K562 (cell line): ENCODE measurements around the gene SLC20A1. TPM values are rescaled to one million over a fixed set of nuclear protein-coding genes. Genes with fewer than 3 reads are reported as not detected.

Experiments
- ATAC-seq: fragments of 200-7000 bp; cut with Tn5 transposase; 3 replicates; pipeline ENCODE4 v1.9.1; 2020; ENCODE audit warnings: moderate library complexity
- BruUV-seq: library from RNA; stranded (reverse); fragments of 400-500 nt; replicated peaks from 2 replicates; lab custom pipeline; 2021; lab: Mats Ljungman, UMichigan
- CTCF ChIA-PET: fragments of 300-600 bp; formaldehyde crosslinking; extraction: SDS; loops from one replicate; lab custom pipeline; 2021; ENCODE audit warnings: low intra/inter-chr PET ratio; lab: Yijun Ruan, JAX
- POLR2A ChIA-PET: fragments of 300-600, 350-650 bp; sonication (Branson Sonifier 250); formaldehyde crosslinking; extraction: SDS; loops from one replicate; lab custom pipeline; 2021; ENCODE audit warnings: antibody characterized with exemption, inconsistent platforms; lab: Yijun Ruan, JAX
- DNase-seq, 4 experiments: peaks; one replicate each; pipeline versions ENCODE4 v3.0.0 to v3.0.0-alpha.2; 2011 to 2018; ENCODE audit warnings: low spot score in 3 of 4, mixed read lengths in 3 of 4; ENCODE audit errors: extremely low read depth in 1 of 4
- FAIRE-seq: peaks from 2 replicates; lab custom pipeline; 2011; peaks lifted over from hg19 to GRCh38; lab: Jason Lieb, UNC
- H2AFZ ChIP-seq: 2 replicates; pipeline ENCODE4 v1.6.0; 2011; ENCODE audit warnings: low read depth, low read length, control low read depth, inconsistent platforms
- H3K27ac ChIP-seq: fragments of 200-600 bp; 3 replicates; pipeline ENCODE4 v1.8.0; 2011; ENCODE audit warnings: low read depth, mild to moderate bottlenecking, control low read depth, inconsistent platforms, low read length, moderate library complexity, mixed read lengths; ENCODE audit errors: extremely low read depth
- H3K27me3 ChIP-seq, 2 experiments: fragments of 300-600 bp in 1 of 2; 2 replicates in 1 of 2; 3 replicates in 1 of 2; pipeline versions ENCODE4 v1.6.0 to v1.8.0; 2011; ENCODE audit warnings: inconsistent platforms in 2 of 2, low read length in 2 of 2, mild to moderate bottlenecking in 1 of 2, mixed read lengths in 1 of 2, moderate library complexity in 1 of 2; ENCODE audit not compliant: control insufficient read depth in 2 of 2, insufficient read depth in 2 of 2
- H3K36me3 ChIP-seq: fragments of 300-600 bp; 3 replicates; pipeline ENCODE4 v1.8.0; 2011; ENCODE audit warnings: mild to moderate bottlenecking, low read length, inconsistent platforms; ENCODE audit not compliant: control insufficient read depth, insufficient read depth
- H3K4me1 ChIP-seq, 2 experiments: fragments of 200-600 bp in 1 of 2; replicated peaks in 1 of 2; 2 replicates in 1 of 2; 3 replicates in 1 of 2; pipeline versions ENCODE4 v1.5.1 to v1.8.0; 2011; ENCODE audit warnings: inconsistent platforms in 2 of 2, low read length in 2 of 2, mild to moderate bottlenecking in 1 of 2, mixed read lengths in 1 of 2, moderate library complexity in 1 of 2; ENCODE audit not compliant: control insufficient read depth in 2 of 2, insufficient read depth in 2 of 2
- H3K4me2 ChIP-seq: 2 replicates; pipeline ENCODE4 v1.6.1; 2011; ENCODE audit warnings: low read length, control low read depth, inconsistent platforms, mixed read lengths; ENCODE audit not compliant: insufficient read depth
- H3K4me3 ChIP-seq: fragments of 200-600 bp; sonication (generic), shearing (Covaris generic); 2 replicates; pipeline ENCODE4 v1.5.1; 2016; ENCODE audit warnings: control low read depth, inconsistent platforms
- H3K79me2 ChIP-seq: fragments of 200-600 bp; 3 replicates; pipeline ENCODE4 v1.8.0; 2011; ENCODE audit warnings: low read length, inconsistent platforms; ENCODE audit not compliant: control insufficient read depth, insufficient read depth
- H3K9ac ChIP-seq, 2 experiments: 2 replicates each; pipeline versions ENCODE4 v1.6.0 to v1.6.1; 2011; ENCODE audit warnings: low read depth in 2 of 2, low read length in 2 of 2, control low read depth in 1 of 2, inconsistent platforms in 1 of 2, mild to moderate bottlenecking in 1 of 2, mixed read lengths in 1 of 2; ENCODE audit not compliant: insufficient read depth in 1 of 2
- H3K9me1 ChIP-seq: one replicate; pipeline ENCODE4 v1.6.0; 2011; ENCODE audit warnings: inconsistent platforms, mild to moderate bottlenecking, low read length, moderate library complexity; ENCODE audit not compliant: control insufficient read depth, insufficient read depth
- H3K9me3 ChIP-seq: replicated peaks from 2 replicates; pipeline ENCODE4 v1.5.1; 2011; ENCODE audit warnings: low read depth, low read length, inconsistent platforms; ENCODE audit not compliant: control insufficient read depth, insufficient read depth
- H4K20me1 ChIP-seq: replicated peaks from 2 replicates; pipeline ENCODE4 v1.6.1; 2011; ENCODE audit warnings: low read length, inconsistent platforms, mixed read lengths; ENCODE audit not compliant: control insufficient read depth, insufficient read depth
- CBFA2T3 ChIP-seq: fragments of 450-650 bp; IDR thresholded peaks from 2 replicates; pipeline ENCODE4 v1.6.1; 2017
- DPF2 ChIP-seq: fragments of 450-650 bp; IDR thresholded peaks from 2 replicates; pipeline ENCODE4 v1.6.1; 2016
- EP400 ChIP-seq: fragments of 450-650 bp; IDR thresholded peaks from 2 replicates; pipeline ENCODE4 v1.6.1; 2017; ENCODE audit warnings: antibody characterized with exemption, mild to moderate bottlenecking, moderate library complexity
- GTF2E2 ChIP-seq: fragments of 200-800 bp; sonication (Bioruptor generic); IDR thresholded peaks from 2 replicates; pipeline ENCODE4 v1.6.1; 2016; ENCODE audit warnings: missing genetic modification characterization, missing compliant biosample characterization
- HMGN3 ChIP-seq: IDR thresholded peaks from 2 replicates; pipeline ENCODE4 v1.6.1; 2011; ENCODE audit warnings: borderline replicate concordance, low read depth, mild to moderate bottlenecking, mixed read lengths, low read length; ENCODE audit not compliant: insufficient read length; ENCODE audit errors: extremely low read depth
- KDM5B ChIP-seq: fragments of 200-600 bp; sonication (generic); IDR thresholded peaks from 2 replicates; pipeline ENCODE4 v1.6.1; 2012; ENCODE audit warnings: low read depth, mild to moderate bottlenecking, moderate library complexity, low read length, control low read depth, inconsistent platforms; ENCODE audit not compliant: insufficient replicate concordance
- L3MBTL2 ChIP-seq: fragments of 450-650 bp; IDR thresholded peaks from 2 replicates; pipeline ENCODE4 v1.6.1; 2016; ENCODE audit warnings: mild to moderate bottlenecking, moderate library complexity
- PRMT5 ChIP-seq: sonication (generic); formaldehyde crosslinking; IDR thresholded peaks from 2 replicates; pipeline ENCODE4 v1.5.0; 2020; ENCODE audit warnings: missing genetic modification reagents
- RNF2 ChIP-seq: sonication (generic); IDR thresholded peaks from 2 replicates; pipeline ENCODE4 v1.6.1; 2016
- SMARCB1 ChIP-seq: IDR thresholded peaks from 2 replicates; pipeline ENCODE4 v1.6.1; 2011; ENCODE audit warnings: improper control_type of control experiment, low read depth; ENCODE audit not compliant: insufficient read length
- SNIP1 ChIP-seq: fragments of 450-650 bp; IDR thresholded peaks from 2 replicates; pipeline ENCODE4 v1.7.1; 2017; ENCODE audit warnings: low read depth, mild to moderate bottlenecking
- STAG1 ChIP-seq: sonication (generic); formaldehyde crosslinking; IDR thresholded peaks from 2 replicates; pipeline ENCODE4 v1.5.0; 2020; ENCODE audit warnings: missing genetic modification reagents, borderline replicate concordance
- YY1 ChIP-seq, 3 experiments: IDR thresholded peaks; 2 replicates each; pipeline ENCODE4 v1.6.1; 2011; ENCODE audit warnings: low read length in 2 of 3, mild to moderate bottlenecking in 2 of 3, moderate library complexity in 2 of 3, borderline replicate concordance in 1 of 3, control low read depth in 1 of 3, low read depth in 1 of 3; ENCODE audit not compliant: insufficient read depth in 3 of 3, insufficient replicate concordance in 2 of 3, control insufficient read depth in 1 of 3, insufficient read length in 1 of 3; ENCODE audit errors: extremely low read depth in 1 of 3
- ZKSCAN3 ChIP-seq: fragments of 250-450 bp; sonication (Bioruptor Pico); IDR thresholded peaks from 2 replicates; pipeline ENCODE4 v1.4.0; 2020
- ZNF133 ChIP-seq: fragments of 250-450 bp; sonication (Bioruptor Pico); IDR thresholded peaks from 2 replicates; pipeline ENCODE4 v1.4.0; 2020; ENCODE audit warnings: mild to moderate bottlenecking
- ZNF354B ChIP-seq: fragments of 250-450 bp; sonication (Bioruptor Pico); IDR thresholded peaks from 2 replicates; pipeline ENCODE4 v1.4.0; 2020
- WGBS: fragments of 100-300 bp; shearing (Covaris generic); methylation state at CpG from one replicate; pipeline ENCODE4 v1.1.6; 2016; ENCODE audit warnings: low coverage, mixed read lengths; ENCODE audit not compliant: insufficient coverage; ENCODE audit errors: missing lambda C conversion rate; 5-methylcytosine and 5-hydroxymethylcytosine counted together
- in situ Hi-C: fragments of 300-500 bp; cut with MboI; formaldehyde crosslinking; loops from 4 replicates; pipeline ENCODE4 v1.15.0; 2018; ENCODE audit warnings: inconsistent platforms, mixed read lengths
- intact Hi-C: fragments of 100-400 bp; cut with micrococcal nuclease; formaldehyde crosslinking; loops from 2 replicates; pipeline ENCODE4 v1.14.2; 2022
- polyA plus RNA-seq, 8 experiments: library from polyadenylated mRNA; depleted of rRNA in 4 of 8; stranded (reverse) in 5 of 8; unstranded in 3 of 8; fragments of >200 nt; fragmentation: Nextera tagmentation in 2 of 8; fragmentation: Illumina TruSeq in 1 of 8; extraction: Ambion mirVana in 2 of 8; extraction: Trizol in 1 of 8; gene quantifications; 2 replicates each; pipeline versions ENCODE4 v1.2.1 to v1.2.3, GENCODE V29; 2011 to 2014; ENCODE audit warnings: inconsistent platforms in 1 of 8, missing spikeins in 1 of 8
- total RNA-seq, 7 experiments: library from RNA; depleted of rRNA in 6 of 7; stranded (reverse); fragments of >200 nt in 6 of 7; fragmentation: Illumina TruSeq in 2 of 7; extraction: Trizol in 2 of 7; gene quantifications; 2 replicates each; pipeline versions ENCODE4 v1.2.1 to v1.2.3, GENCODE V29; 2011 to 2021; ENCODE audit warnings: low replicate concordance in 1 of 7
- TF ChIP-seq, protein P1 (sequence below), 2 experiments: IDR thresholded peaks; 2 replicates each; pipeline ENCODE4 v1.6.1; 2012; ENCODE audit warnings: improper control_type of control experiment in 2 of 2, low read depth in 2 of 2, low read length in 2 of 2, borderline replicate concordance in 1 of 2
- TF ChIP-seq, protein P2 (sequence below): fragments of 450-650 bp; formaldehyde crosslinking; IDR thresholded peaks from 2 replicates; pipeline ENCODE4 v1.4.0; 2020; ENCODE audit warnings: mild to moderate bottlenecking, moderate library complexity

SLC20A1 gene
- total and polyA plus RNA-seq, 9 of the 15 experiments (the other 6 are each of a cell fraction or from before 2014, with no cell fraction given) = 53.8 to 150 (median 74.7) TPM

DNA sequence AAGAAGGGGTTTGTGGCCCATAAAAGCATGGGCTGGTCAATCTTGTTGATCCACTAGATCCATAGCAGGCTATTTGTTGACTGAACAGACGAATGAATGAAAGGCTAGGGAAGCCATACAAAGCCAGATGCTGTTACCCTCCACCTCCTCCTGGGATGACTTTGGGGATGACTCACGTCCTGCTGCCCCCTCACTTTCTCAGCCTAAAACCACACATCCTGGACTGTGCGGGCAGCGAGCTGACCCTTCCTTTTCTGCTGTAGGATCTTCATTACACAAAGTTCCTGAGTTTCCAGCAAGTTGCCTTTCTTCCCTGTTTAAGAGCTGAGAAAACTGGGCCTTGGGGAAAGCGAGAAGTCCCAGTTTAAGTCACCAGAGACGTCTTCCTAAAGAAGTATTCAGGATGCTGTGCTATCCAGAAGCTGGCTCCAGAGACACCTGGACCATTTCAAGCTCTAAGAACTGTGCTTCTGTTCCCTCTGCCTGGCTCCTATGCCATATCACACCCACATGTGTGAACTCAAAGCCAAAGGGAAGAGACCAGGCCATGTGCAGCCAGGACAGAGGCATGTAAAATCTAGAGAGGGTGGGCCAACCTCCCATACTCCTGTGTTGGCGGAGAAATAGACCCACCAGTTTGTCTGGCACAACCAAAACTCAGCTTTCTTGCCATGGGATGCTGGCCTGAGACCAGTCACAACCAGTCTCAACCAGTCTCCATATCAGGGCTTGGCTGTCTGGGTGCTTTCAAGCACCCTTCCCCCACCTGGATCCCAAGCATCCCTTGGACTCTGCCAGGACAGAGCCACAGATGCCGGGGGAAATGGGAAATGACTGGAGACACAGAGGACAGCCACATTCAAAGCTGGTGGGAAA is 4.7 kb upstream of the SLC20A1 start:
- POLR2A ChIA-PET = interaction anchor here (0.5 to 9.6 kb wide), 10 partner anchors 9 to 100 kb away, joined by 3 to 84 read pairs (median 4); no protein-coding TSS in a partner anchor
- ATAC-seq (peak; percentile 8; the same call in 2 of the 3 replicates), FAIRE-seq (peak; percentile 74), DNase-seq (peak in 2 of 4 experiments; percentile 76 to 82)
- Histone ChIP-seq H3K4me2 (peak overlapping the region; percentile 45), H3K27me3 (no peaks in the 10 kb centered on the region), H3K9me1 (no peaks in the 10 kb centered on the region), H4K20me1 (no peaks in the 10 kb centered on the region), H2AFZ (peak overlapping the region; percentile 40), H3K79me2 (peaks cover 15% of the 10 kb centered on the region), H3K27ac (peak overlapping the region; percentile 72), H3K4me3 (no peak overlapping the region), H3K36me3 (no peaks in the 10 kb centered on the region), H3K9ac (peak overlapping the region; percentile 24 to 32; a peak in 3 of 4 replicates), H3K4me1 (peaks cover 20 to 49% of the 10 kb centered on the region in 2 experiments), H3K9me3 (no peaks in the 10 kb centered on the region)
- in situ Hi-C loops (no loop called here), intact Hi-C loops (no loop called here)
- WGBS = 36% methylated on average over 8 of the region's 8 CpGs
- CTCF ChIA-PET = no interaction called here
- BruUV-seq = no TSS peak
- TF ChIP-seq KDM5B (no peak), CBFA2T3 (peak; percentile 13; the same call in 1 of the 2 replicates), ZNF354B (no peak), EP400 (peak; percentile 44; the same call in 1 of the 2 replicates), ZNF133 (CRISPR knock-in tag) (no peak), DPF2 (peak; percentile 91), STAG1 (CRISPR knock-in tag) (no peak), HMGN3 (no peak), PRMT5 (CRISPR knock-in tag) (no peak), SNIP1 (no peak), RNF2 (peak; percentile 63; the same call in 1 of the 2 replicates), SMARCB1 (no peak), GTF2E2 (tag) (peak; percentile 66; the same call in 1 of the 2 replicates), YY1 (IDR thresholded peaks at IDR 0.05; ENCODE audit: borderline replicate concordance in 1 of 3, control insufficient read depth in 1 of 3, extremely low read depth in 1 of 3, insufficient read depth in 3 of 3, insufficient read length in 1 of 3, insufficient replicate concordance in 2 of 3, low read depth in 1 of 3, low read length in 2 of 3) (peak in 1 of 3 experiments; percentile 60), ZKSCAN3 (CRISPR knock-in tag) (no peak), L3MBTL2 (0 out of 2 replicates have a peak, but pooled peaks have one; percentile 16)
- TF ChIP-seq, protein P1, sequence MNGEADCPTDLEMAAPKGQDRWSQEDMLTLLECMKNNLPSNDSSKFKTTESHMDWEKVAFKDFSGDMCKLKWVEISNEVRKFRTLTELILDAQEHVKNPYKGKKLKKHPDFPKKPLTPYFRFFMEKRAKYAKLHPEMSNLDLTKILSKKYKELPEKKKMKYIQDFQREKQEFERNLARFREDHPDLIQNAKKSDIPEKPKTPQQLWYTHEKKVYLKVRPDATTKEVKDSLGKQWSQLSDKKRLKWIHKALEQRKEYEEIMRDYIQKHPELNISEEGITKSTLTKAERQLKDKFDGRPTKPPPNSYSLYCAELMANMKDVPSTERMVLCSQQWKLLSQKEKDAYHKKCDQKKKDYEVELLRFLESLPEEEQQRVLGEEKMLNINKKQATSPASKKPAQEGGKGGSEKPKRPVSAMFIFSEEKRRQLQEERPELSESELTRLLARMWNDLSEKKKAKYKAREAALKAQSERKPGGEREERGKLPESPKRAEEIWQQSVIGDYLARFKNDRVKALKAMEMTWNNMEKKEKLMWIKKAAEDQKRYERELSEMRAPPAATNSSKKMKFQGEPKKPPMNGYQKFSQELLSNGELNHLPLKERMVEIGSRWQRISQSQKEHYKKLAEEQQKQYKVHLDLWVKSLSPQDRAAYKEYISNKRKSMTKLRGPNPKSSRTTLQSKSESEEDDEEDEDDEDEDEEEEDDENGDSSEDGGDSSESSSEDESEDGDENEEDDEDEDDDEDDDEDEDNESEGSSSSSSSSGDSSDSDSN (IDR thresholded peaks at IDR 0.05; ENCODE audit: borderline replicate concordance in 1 of 2, low read depth in 2 of 2, low read length in 2 of 2) = no peak
- TF ChIP-seq, protein P2, sequence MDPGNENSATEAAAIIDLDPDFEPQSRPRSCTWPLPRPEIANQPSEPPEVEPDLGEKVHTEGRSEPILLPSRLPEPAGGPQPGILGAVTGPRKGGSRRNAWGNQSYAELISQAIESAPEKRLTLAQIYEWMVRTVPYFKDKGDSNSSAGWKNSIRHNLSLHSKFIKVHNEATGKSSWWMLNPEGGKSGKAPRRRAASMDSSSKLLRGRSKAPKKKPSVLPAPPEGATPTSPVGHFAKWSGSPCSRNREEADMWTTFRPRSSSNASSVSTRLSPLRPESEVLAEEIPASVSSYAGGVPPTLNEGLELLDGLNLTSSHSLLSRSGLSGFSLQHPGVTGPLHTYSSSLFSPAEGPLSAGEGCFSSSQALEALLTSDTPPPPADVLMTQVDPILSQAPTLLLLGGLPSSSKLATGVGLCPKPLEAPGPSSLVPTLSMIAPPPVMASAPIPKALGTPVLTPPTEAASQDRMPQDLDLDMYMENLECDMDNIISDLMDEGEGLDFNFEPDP (CRISPR knock-in tag) = no peak
